ENCODE results near the gene PCSK5.
"Not testable (repeated sequence)": the region's sequence is repeated elsewhere in the genome, so short reads cannot be mapped to it uniquely, and the experiment has no call there.

Gene PCSK5

DNA sequence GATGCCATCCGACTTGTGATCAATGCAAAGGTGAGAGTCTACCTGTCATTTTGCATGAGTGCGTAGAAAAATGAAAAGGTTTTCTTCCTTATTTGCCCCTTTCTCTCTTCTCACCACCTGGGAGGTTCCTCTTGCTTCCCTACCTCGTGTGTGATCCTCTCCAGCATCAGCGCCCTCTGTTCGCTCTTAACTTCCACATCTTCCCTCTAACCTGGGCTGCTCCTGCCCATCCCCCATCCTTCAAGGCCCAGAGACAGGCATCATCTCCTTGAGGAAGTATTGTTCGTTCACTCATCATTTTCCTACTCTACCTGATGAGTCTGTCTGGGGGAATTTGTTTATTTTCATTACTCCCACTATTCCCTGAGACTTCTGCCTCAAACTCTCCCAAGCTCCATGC, 447.9 kb downstream of the PCSK5 start:
- in situ Hi-C loops (cut with MboI; ENCODE audit: low sequenced_read_pairs): no loop called here

DNA sequence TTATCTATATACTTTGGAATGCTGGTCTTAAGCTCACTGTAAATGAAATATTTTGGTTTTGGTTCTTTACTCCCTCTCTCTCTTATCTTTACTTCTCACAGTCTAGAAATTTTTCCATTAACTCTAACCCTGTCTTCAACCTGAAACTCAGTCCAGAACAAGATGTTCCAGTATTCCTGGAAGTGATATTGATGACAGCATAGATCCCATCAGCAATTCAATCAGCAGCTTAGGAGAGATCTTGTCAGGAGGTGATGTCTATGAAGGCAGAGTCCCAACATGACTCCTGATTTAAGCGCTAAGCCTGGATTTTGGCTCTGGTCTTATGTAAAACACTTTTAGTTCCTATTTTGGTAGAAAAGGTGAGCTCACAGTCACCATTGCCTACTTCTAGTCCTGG, 451.1 kb downstream of the PCSK5 start:
- in situ Hi-C loops (cut with MboI; ENCODE audit: low sequenced_read_pairs): no loop called here

DNA sequence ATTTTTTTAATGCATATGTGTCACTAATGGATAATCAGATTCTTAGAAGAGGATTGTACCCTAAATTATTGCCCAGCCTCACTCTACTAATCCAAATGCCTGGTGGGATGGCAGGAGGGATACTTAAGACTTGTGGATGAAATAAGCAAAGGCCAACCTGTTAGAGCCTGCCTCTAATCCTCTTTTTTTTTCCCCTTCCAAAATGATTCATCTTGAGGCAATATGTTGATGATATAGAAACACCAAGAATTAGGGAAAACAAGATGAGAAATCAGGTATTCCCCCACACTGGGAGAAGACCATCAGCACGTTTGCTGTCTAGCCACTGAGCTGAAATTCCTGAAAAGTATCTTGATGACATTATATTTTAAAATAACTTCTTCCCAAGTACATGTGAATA, 451.7 kb downstream of the PCSK5 start:
- in situ Hi-C loops (cut with MboI; ENCODE audit: low sequenced_read_pairs): no loop called here

DNA sequence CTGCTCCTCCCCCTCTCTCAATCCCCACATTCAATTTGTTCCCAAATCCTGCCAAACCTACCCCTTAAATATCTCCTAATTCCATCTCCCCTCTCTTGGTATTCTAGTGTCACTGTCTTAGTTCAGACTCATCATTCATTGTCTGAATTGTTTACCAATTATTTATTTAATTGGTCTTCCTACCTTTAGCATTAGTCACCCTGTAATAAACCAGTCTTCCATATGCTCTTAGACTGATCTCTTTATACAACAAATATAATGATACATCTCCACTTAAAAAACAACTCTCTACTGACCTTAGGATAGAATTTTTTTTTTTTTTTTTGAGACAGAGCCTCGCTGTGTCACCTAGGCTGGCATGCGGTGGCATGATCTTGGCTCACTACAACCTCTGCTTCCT, 452.4 kb downstream of the PCSK5 start:
- in situ Hi-C loops (cut with MboI; ENCODE audit: low sequenced_read_pairs): no loop called here

DNA sequence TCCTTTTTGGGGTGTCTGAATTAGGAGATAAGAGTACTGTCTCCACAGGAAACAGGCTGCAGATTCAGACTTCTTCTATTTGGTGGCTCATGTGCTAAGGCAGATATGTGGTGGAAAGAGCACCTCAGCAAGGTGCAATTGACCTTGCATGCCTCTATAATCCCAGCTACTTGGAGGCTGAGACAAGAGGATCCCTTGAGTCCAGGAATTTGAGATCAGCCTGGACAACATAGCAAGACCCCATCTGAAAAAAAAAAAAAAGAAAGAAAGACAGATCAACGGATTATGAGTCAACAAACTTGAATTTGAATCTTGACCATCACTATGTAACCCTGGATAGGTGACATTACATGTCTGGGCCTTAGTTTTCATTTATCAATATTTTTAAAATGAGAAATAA, 459.4 kb downstream of the PCSK5 start:
- in situ Hi-C loops (cut with MboI; ENCODE audit: low sequenced_read_pairs): no loop called here

DNA sequence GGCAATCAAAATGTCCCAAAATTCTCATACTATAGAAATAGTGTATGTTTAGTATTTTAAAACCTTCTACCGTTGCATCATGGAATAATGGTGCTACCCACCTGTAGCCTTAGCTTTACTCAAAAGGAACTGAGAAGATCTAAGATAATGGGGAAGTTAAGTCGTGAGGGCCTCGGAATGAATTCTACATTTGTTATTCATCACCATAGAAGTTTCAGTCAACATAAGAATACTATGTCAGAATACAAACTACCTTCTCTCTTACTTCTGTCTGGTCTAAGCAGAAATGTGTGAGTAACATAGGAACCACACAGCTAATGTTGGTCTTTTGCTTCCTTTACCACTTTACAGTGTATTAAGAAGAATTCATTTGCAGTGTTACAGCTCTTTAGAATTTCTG, 460.5 kb downstream of the PCSK5 start:
- in situ Hi-C loops (cut with MboI; ENCODE audit: low sequenced_read_pairs): no loop called here

DNA sequence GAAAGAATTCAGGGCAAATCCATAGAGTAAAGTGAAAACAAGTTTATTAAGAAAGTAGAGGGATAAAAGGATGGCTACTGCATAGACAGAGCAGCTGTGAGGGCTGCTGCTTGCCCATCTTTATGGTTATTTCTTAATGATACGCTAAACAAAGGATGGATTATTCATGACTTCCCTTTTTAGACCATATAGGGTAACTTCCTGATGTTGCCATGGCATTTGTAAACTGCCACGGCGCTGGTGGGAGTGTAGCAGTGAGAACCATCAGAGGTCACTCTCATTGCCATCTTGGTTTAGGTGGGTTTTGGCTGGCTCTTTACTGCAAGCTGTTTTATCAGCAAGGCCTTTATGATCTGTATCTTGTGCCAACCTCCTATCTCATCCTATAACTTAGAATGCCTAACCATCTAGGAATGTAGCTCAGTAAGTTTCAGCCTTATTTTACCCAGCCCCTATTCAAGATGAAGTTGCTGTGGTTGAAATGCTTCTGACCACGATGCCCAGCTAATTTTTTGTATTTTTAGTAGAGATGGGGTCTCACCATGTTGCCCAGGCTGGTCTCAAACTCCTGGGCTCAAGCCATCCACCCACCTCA, 461.6 kb downstream of the PCSK5 start:
- in situ Hi-C loops (cut with MboI; ENCODE audit: low sequenced_read_pairs): no loop called here

DNA sequence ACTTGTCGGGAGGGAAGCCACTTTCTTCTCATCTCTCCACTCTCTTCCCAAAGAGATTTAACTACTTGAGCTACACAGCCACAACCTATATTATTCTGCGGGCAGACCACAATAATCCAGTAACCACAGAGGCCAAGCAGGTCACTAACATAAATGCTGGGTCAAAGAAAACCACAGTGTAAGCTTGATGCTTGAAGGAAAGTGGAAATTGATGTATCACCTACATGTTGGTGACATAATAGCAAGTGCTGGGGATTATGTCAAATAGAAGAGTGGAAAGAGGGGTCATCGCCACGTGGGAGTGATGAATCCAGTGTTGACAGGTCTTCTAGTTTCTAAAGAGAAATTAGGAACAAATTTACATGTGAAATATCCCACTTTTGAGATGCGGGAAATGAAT, 462.8 kb downstream of the PCSK5 start:
- in situ Hi-C loops (cut with MboI; ENCODE audit: low sequenced_read_pairs): no loop called here

DNA sequence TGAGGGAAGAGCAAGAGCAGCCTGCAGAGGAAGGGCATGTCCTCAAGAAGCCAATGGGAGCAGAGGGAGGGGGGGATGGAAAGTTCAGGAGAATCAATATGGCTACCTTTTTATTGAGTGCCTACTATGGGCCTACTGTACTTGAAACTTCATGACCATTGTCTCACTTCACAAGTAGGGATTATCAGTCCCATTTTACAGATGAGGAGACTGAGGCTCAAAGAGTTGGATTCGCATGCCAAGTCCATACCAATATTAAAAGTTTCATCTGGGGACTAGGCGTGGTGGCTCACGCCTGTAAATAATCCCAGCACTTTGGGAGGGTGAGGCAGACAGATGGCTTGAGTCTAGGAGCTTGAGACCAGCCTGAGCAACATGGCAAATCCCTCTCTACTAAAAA, 463.7 kb downstream of the PCSK5 start:
- in situ Hi-C loops (cut with MboI; ENCODE audit: low sequenced_read_pairs): no loop called here

DNA sequence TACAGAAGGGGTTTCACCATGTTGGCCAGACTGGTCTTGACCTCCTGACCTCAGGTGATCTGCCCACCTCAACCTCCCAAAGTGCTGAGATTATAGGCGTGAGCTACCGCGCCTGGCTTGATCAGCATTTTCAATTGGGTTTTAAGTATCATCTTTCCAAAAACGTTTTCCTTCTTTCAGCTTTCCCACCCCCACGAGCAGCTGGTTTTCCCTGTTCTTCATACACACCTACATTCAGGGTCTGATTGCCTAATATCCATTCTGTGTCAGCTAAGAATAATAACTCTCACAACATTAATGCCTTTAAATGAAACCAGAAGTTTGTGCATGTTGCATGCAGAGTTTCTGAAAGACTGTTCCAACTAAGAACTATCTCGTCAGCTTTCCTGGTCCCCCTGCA, 465.4 kb downstream of the PCSK5 start:
- in situ Hi-C loops (cut with MboI; ENCODE audit: low sequenced_read_pairs): no loop called here

DNA sequence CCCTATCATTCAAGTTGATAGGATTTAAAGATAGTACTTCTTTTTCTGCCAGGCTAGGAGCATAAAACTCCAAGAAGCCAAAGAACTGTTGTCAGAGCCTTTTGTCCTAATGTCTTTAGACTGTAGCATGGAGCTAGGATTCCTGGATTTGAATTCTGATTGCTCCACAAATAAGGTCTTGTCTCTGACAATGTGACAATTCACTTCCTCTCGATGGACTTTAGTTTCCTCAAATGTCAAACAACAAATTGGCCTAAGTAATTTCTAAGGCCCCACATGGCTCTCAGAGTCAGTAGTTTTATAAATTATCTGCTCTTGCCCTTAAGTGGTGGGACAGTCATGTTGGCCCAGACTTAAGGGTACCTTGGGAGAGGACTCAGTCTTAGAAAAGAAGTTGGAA, 467.1 kb downstream of the PCSK5 start:
- in situ Hi-C loops (cut with MboI; ENCODE audit: low sequenced_read_pairs): no loop called here

DNA sequence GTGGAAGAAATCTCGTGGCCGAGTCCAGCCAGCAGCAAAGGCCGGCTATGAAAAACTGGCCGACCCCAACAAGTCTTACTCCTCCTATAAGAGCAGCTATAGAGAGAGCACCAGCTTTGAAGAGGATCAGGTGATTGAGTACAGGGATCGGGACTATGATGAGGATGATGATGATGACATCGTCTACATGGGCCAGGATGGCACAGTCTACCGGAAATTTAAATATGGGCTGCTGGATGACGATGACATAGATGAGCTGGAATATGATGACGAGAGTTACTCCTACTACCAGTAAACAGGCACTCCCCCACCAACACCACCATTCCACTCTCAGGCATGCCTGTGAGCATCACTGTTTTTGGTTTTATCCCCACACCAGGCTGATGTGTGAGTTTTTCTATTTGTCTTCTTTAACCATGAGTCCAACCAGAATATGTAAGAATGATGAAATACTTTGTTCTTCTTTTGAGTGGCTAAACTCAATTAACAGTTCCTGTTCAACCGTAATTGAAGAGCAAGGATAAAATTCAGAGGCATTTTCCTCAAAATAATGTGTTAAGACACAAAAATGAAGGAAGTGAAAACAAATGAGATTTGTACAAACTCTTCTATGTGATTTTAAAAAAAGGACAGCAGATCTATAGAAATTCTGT, 468.3 kb downstream of the PCSK5 start:
- in situ Hi-C loops (cut with MboI; ENCODE audit: low sequenced_read_pairs): no loop called here

DNA sequence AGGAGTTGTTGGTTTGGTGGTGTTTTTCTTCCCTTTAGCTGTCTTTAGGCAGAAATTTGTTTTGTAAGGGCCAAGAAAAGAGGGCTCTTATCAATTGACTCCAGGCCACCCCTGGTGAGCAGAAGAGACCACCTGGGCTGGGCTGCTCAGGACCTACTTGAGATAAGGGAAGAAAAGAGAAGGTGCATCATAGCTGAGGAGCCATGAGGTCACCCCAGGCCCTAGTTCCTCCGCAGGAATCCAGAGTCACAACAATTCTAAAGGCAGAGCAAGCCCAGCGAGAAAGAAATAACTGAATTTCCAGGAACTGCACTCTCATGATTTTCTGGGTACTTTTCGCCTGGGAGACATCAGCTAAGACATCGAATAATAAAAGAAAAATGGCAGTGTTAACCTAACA, 468.9 kb downstream of the PCSK5 start:
- in situ Hi-C loops (cut with MboI; ENCODE audit: low sequenced_read_pairs): no loop called here

DNA sequence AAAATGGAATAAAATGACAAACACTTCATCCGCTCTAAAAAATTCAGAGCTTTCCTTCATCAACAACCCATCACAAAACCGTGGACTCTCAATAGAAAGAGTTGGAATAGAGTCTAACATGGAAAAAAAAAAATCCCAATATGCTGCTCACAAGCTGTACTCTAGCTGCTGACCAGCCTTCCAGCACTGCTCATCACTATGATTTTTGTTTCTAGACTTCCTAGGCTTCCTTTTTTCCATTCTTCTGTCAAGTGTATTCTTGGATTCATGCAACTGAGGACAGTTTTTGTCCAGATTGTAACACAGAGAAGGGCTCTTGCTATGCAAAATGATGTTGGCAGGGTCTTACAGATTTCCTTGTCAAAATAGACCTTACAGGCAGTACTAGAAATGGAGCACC, 469.3 kb downstream of the PCSK5 start:
- in situ Hi-C loops (cut with MboI; ENCODE audit: low sequenced_read_pairs): no loop called here

DNA sequence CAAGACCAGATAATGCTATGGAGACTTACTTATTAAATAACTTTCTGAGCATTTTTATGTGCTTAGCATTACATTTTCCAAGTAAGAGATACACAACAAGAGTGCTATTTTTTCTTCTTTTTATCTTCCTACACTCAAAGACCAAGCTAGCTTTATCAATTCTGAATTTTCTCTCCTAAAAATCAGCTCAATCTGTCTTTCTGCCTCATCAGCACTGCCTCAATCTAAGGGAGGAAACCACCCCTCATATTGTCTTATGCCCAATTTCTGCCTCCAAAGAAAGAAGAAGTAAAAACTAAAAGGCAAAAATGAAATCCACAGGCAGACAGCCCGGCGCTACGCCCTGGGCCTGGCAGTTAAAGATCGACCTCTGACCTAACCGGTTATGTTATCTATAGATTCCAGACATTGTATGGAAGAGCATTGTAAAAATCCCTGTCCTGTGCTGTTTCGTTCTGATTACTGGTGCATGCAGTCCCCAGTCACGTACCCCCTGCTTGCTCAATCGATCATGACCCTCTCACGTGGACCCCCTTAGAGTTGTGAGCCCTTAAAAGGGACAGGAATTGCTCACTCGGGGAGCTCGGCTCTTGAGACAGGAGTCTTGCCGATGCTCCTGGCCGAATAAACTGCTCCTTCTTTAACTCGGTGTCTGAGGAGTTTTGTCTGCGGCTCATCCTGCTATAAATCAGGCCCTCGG, 472.0 kb downstream of the PCSK5 start:
- in situ Hi-C loops (cut with MboI; ENCODE audit: low sequenced_read_pairs): not testable (repeated sequence)

DNA sequence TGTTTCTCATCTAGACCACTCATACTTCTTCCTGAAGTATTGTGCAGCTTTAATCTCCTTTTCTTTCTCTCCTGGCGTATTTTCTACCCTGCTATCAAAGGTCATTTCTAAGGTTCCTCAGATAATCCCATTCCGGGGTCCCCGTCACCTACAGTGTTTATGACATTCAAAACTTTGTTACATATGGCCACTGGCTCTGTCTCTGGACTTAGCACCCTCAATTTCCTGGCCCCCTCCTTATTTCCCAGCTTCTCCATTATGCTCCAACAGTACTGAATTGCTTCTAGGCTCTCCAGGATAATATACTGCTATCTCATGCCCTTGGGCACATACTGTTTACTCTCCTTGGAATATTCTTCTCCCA, 472.5 kb downstream of the PCSK5 start:
- in situ Hi-C loops (cut with MboI; ENCODE audit: low sequenced_read_pairs): no loop called here

DNA sequence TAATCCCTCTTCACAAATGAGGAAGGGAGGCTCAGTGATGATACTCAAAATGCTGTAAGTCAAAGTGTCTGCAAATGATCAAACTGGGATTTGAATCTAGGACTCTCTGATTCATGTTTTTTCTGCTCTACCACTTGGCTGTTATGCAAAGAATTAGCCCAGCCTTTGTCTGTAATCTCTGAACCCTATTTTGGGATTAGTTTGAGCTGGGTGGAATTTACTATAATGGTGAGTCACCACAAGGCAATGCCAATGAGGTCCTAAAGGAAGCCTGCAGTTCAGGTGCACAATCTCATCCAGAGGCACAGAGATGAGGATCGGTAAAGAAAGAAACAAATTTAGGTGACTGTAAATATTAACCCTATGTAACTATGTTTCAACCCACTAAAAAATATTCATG, 474.6 kb downstream of the PCSK5 start:
- in situ Hi-C loops (cut with MboI; ENCODE audit: low sequenced_read_pairs): no loop called here

DNA sequence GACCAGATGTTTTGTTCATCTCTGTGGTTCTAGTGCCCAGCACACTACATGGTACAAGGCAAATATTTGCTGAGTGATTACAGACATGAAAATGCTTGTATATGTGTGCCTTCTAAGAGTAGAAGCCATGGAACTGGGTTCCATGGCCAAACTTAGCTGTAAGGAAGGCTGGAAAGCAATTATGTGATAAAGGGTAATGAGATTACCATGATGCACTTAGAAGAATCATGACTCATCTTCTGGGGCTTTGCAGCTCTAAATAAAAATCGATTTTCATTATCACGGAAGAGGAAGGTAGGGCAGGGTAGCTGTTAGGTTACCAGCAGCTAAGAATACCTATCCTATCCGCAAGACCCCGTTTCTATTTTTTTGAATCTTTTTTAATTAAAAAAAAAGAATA, 475.8 kb downstream of the PCSK5 start:
- in situ Hi-C loops (cut with MboI; ENCODE audit: low sequenced_read_pairs): no loop called here

DNA sequence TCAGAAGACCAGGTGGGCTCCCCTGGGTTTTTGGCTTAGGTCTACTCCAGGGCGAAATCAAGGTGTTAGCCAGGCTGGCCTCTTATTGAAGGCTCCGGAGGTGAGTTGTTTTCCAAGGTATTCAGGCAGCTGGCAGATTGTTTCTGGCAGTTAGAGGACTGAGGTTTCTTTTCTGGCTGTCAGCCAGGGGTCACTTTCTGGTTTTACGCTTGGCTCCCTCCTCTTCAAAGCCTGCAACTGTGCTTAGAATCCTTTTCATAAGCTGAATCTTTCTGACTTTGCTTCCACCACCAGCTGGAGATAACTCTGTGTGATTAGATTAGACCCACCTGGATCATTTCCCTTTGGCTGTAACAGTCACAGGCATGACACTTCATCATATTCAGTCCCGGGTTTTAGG, 479.1 kb downstream of the PCSK5 start:
- in situ Hi-C loops (cut with MboI; ENCODE audit: low sequenced_read_pairs): no loop called here

DNA sequence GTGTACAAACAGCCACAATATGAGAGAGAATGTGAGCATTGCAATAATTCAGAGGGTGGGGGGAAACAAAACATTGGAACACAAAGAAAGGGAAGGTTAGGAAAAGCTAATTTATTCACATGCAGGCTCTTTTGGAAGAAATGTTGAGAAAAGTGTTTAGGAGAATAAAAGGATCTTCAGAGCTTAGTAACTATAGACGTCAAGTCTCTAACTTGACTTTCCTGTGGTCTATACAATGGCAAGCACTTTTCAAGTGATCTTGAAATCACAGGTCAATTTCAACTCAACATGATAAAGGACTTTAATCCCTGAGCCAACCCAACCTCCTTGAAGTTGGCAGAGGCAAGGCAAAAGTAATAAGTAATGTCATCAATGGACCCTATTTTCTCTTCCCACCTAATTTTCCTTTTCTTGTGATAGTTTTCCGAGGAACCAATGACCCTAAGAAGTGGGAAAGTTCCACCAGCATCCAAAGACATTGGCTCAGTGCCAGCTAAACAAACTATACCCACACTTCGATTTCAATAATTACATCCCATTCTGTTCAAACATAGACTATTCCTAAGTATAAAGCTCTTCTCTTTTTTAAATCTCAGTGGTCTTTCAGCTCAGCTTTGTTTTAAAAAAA, 480.0 kb downstream of the PCSK5 start:
- in situ Hi-C loops (cut with MboI; ENCODE audit: low sequenced_read_pairs): no loop called here

DNA sequence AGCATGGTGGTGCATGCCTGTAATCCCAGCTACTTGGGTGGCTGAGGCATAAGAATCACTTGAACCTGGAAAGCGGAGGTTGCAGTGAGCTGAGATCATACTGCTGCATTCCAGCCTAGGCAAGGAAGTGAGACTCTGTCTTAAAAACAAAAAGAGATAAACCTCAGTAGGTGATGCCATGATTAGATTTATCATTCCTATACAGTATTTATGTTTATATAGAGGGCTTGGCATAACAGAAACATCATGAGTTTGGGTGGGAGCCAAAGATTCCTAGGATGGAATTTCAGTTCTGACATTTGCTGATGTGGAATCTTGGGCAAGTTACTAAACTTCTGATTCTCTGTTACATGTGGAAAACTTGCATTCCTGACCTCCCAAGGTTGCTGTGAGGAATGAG, 481.4 kb downstream of the PCSK5 start:
- in situ Hi-C loops (cut with MboI; ENCODE audit: low sequenced_read_pairs): no loop called here

DNA sequence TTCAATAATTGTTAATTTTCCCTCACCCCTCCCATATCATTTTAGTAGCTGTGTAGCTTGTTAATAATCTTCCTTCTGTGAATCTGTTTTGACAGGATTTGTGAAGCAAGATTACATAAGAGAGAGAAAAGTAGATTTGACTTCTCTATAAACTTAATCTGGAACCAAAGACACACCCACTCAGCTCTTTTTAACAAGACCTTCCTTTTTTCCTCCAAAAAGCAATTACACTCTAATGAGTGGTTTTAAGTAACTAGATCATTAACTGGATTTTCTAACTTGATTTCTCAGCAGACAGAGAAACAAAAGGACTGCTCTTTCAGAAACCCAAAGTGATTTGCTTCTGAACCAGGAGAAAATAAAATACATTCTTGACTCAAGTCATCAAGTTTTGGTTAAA, 481.9 kb downstream of the PCSK5 start:
- in situ Hi-C loops (cut with MboI; ENCODE audit: low sequenced_read_pairs): no loop called here

All from HL-60/S4 (cell line).